ENCODE results near the gene NCDN. TPM values are rescaled to one million over a fixed set of nuclear protein-coding genes. Genes with fewer than 3 reads are reported as not detected.
"Not testable (repeated sequence)": the region's sequence is repeated elsewhere in the genome, so short reads cannot be mapped to it uniquely, and the experiment has no call there.

NCDN gene
- total RNA-seq, 4 donors from 2014 or later = 16.6 to 41.2 (median 24.3) TPM

GRCh38 chr1:35585281-35585680 lies 27.7 kb downstream of the NCDN start:
- ATAC-seq = no peak
- TF ChIP-seq POLR2A (IDR thresholded peaks at IDR 0.05) (no peak), EP300 (IDR thresholded peaks at IDR 0.05) (no peak), POLR2AphosphoS5 (IDR thresholded peaks at IDR 0.05) (no peak), CTCF (IDR thresholded peaks at IDR 0.05) (no peak)
- 89% methylated on average over 3 of the region's 3 CpGs for WGBS, 2 donors (ENCODE audit: low coverage in 1 of 2)

GRCh38 chr1:35585805-35586204 lies 28.2 kb downstream of the NCDN start:
- not testable (repeated sequence) for H3K36me3 ChIP-seq, H3K4me1 ChIP-seq, ATAC-seq, H3K9me3 ChIP-seq, H3K27me3 ChIP-seq, H3K27ac ChIP-seq, H3K4me3 ChIP-seq
- WGBS, 2 donors (ENCODE audit: low coverage in 1 of 2) = 100% methylated on average over 1 of the region's 1 CpG; no CpG with 5 or more reads in 1 of the 2 donors

More at GRCh38 chr1:35585281-35585680, 27.7 kb downstream of the NCDN start:
- H3K4me1 ChIP-seq = no peaks in the 10 kb centered on the region
- no peak overlapping the region for H3K4me3 ChIP-seq
- no peaks in the 10 kb centered on the region for H3K27me3 ChIP-seq
- H3K9me3 ChIP-seq = no peaks in the 10 kb centered on the region
- H3K36me3 ChIP-seq = peaks cover 0 to 4% of the 10 kb centered on the region in 2 donors
- no peak overlapping the region for H3K27ac ChIP-seq

GRCh38 chr1:35586808-35587207 lies 29.2 kb downstream of the NCDN start:
- H3K4me3 ChIP-seq = no peak overlapping the region
- no peak for ATAC-seq
- no peaks in the 10 kb centered on the region for H3K9me3 ChIP-seq
- H3K27me3 ChIP-seq = no peaks in the 10 kb centered on the region
- peaks cover 0 to 16% of the 10 kb centered on the region in 2 donors for H3K36me3 ChIP-seq
- no peaks in the 10 kb centered on the region for H3K4me1 ChIP-seq
- WGBS, 2 donors (ENCODE audit: low coverage in 1 of 2) = 86 to 94% methylated on average over 3 to 5 of the region's 7 CpGs
- H3K27ac ChIP-seq = no peak overlapping the region
- no peak for TF ChIP-seq EP300 (IDR thresholded peaks at IDR 0.05)
- no peak for TF ChIP-seq POLR2AphosphoS5 (IDR thresholded peaks at IDR 0.05)
- no peak for TF ChIP-seq CTCF (IDR thresholded peaks at IDR 0.05)
- no peak for TF ChIP-seq POLR2A (IDR thresholded peaks at IDR 0.05)

DNA sequence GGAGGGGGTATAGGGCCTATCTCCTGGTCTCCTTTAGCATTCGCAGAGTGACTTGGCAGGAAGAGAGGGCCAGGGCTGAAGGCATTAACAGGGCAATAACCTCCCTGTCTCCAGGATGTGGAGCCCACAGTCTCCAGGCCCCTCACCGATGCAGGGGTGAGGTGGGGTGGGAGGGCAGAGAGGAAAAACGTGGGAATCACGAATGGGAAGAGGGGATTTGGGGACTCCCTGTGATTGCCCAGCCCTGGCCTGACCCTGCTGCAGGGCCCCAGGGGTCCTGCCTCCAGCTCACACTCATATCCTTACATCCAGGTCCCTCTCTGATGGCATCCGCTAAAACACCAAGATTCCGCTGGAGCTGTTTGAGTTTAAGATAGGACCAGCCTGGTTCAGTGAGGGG lies 30.1 kb downstream of the NCDN start:
- Histone ChIP-seq H3K36me3 (peaks cover 0 to 16% of the 10 kb centered on the region in 2 donors), H3K4me3 (no peak overlapping the region), H3K27me3 (no peaks in the 10 kb centered on the region), H3K9me3 (no peaks in the 10 kb centered on the region), H3K27ac (no peak overlapping the region), H3K4me1 (no peaks in the 10 kb centered on the region)
- no peak for ATAC-seq
- no peak for TF ChIP-seq POLR2AphosphoS5 (IDR thresholded peaks at IDR 0.05)
- no peak for TF ChIP-seq POLR2A (IDR thresholded peaks at IDR 0.05)
- no peak for TF ChIP-seq EP300 (IDR thresholded peaks at IDR 0.05)
- no peak for TF ChIP-seq CTCF (IDR thresholded peaks at IDR 0.05)
- 63 to 75% methylated on average over 2 to 4 of the region's 6 CpGs for WGBS, 2 donors (ENCODE audit: low coverage in 1 of 2)

DNA sequence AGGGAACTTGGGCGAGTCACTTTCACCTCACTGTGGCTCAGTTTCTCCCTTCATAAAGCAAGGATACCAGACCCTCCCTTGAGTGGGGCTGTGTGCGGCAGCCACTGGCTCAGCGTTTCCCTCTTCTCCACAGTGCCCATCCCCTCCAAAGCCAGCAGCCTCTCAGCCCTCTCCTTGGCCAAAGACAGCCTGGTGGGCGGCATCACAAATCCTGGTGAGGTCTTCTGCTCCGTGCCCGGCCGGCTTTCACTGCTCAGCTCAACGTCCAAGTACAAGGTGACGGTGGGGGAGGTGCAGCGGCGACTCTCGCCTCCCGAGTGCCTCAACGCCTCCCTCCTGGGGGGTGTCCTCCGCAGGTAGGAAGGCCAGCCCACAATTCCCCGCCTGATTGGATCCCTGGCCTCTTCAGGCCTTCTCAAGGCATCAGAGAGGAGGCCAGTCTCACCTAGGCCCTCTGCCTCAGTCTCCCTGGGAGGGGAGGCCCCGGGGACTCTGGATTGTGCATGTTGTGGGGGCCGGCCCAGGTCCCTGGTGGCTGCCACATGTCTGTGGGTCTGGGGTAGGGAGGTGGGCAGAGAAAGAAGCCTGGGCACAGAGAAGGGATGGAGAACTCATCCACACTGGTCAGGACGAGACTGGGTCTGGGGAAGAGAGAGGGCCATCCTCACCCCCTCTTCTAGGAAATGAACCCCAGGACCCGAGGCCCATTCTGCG lies 30.8 kb downstream of the NCDN start:
- Histone ChIP-seq H3K27ac (no peak overlapping the region), H3K4me3 (no peak overlapping the region), H3K9me3 (no peaks in the 10 kb centered on the region), H3K27me3 (no peaks in the 10 kb centered on the region), H3K4me1 (no peaks in the 10 kb centered on the region), H3K36me3 (peaks cover 0 to 16% of the 10 kb centered on the region in 2 donors)
- 100% methylated on average over 1 of the region's 21 CpGs for WGBS, 2 donors (ENCODE audit: low coverage in 1 of 2)
- no peak for ATAC-seq
- TF ChIP-seq POLR2A (IDR thresholded peaks at IDR 0.05) (no peak), EP300 (IDR thresholded peaks at IDR 0.05) (no peak), POLR2AphosphoS5 (IDR thresholded peaks at IDR 0.05) (no peak), CTCF (IDR thresholded peaks at IDR 0.05) (no peak)

Measured in gastroesophageal sphincter (tissue), 4 donors.